ENCODE measurements around the gene FAM237A.

Gene FAM237A

DNA sequence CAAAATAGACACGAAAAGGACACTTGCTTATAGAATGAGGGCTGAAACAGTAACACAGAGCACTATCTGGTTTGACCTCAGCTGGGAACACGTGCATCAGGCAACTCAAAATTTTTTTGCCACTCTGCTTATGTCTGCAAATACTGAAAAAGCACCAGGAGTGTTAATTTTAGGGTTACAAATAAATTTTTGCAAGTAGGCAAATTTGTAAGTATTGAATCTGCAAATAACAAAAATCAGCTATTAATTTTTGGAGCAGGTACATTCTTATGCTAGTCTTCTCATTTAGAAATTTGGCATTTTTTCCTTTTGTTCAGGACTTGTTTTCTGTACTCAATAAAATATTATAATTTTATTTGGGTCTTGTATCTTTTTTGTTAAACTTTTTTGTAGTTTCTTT lies 46.2 kb downstream of the FAM237A start:
- no peak for DNase-seq (ENCODE audit: low read depth in 1 of 2, low spot score in 1 of 2)

DNA sequence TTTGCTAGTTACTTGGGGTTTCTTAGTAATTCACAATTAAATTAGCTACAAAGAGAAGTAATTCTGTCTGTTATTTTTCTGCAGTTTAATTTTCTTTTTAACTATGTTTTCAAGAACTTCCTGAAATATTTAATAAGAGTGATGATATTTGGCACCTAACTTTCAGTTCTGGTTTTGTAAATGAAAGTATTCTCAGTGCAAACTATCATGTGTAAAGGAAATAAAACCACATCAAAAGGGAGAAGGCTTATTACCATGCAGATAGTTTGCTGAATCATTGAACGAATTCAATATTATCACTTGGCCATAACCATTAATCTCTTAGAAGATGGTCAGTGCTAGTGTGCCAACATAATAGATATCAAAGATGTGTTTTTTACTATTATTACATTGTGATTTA lies 46.7 kb downstream of the FAM237A start:
- DNase-seq (ENCODE audit: low read depth in 1 of 2, low spot score in 1 of 2), result no peak

DNA sequence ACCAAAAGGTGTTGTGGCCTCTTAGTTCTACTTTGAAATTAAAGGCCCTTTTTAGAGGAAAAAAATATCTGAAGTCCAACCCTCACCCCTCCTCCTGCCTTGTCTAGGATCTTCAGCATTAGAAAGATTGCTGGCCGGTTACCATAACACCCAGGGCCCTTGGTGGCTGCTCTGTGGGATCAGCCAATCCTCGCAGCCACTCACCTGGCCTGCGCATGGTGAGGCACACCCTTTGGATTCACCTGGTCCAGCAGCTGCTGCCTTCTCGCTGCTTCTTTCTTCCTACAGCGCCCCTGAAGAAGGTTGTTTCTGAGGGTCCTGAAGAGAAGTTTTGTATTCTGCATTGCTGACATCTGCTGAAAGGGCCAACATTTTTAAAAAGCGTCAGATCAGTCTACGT lies 50.7 kb downstream of the FAM237A start:
- no peak for DNase-seq (ENCODE audit: low read depth in 1 of 2, low spot score in 1 of 2)

DNA sequence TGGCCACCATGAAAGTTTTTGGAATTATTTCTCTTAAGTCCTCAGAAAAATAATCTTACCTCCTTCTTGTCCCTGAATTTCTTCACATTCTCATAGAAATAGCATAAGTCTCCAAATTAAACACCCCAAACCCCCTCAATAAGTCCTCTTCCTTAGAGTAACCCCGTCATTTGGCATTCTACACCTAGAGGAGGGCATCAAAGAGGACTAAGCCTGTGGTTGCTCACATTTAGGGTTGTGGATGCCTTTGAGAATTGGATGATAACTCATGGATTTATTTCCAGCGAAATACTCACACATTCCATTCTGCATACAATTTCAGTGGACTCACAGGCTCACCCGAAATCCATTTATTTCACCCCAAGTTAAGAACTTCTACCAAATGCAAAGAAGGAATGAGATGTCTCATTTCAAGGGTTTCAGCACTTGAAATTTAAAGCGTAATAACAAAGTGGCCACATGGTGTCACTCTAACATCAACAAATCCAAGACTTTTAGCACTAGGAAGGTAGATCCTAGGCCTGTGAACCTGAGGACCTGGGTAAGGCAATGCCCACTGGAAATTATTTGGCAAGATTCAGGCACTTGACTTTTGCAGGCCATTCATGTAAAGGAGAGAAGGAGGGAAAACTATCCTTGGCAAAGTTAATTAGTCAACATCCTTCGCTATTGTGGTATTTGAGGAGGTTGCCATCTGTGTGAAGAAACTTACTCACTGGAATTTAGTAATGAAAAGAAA lies 51.3 kb downstream of the FAM237A start:
- DNase-seq (ENCODE audit: low read depth in 1 of 2, low spot score in 1 of 2), result peak in 1 of 2 donors; percentile 56

DNA sequence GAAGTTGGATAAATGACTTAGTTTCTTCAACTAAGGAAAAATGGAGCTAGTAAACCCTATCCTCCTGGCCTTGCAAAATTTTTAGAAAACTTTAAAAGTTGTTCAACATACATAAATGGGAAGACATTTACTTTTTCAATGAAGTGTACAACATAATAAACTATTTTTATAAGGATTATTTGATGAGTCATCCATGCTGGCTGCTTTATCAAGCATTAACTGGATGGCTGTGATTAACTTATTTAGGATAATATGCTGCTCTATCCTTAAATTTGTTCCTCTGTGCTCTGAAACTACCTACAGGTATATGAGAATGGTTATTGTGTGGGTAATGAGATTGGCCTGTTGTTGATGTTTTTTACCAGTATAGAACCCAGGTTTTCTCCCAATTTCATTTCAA lies 54.6 kb downstream of the FAM237A start:
- no peak for DNase-seq (ENCODE audit: low read depth in 1 of 2, low spot score in 1 of 2)

DNA sequence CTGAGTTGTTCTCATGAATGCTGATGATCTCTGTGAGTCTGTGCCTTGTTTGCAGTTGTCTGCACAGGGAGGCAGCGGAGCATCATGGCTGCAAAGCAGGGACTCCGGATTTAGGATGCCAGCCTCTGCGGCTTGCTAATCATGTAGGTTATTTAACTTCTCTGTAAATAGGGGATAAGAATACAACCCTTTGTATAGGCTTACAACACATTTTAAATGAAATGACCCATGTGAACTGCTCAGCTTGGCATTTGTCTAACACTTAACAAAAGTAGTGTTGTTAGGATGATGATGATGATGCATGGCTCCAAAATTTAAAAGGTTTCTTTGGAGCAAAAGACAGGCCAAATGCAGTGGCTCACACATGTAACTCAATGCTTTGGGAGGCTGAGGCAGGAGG lies 56.5 kb downstream of the FAM237A start:
- no peak for DNase-seq (ENCODE audit: low read depth in 1 of 2, low spot score in 1 of 2)
